Retina (tissue), 1 donor: Measurements from ENCODE around the gene SOAT1.
"Not testable (repeated sequence)": the region's sequence is repeated elsewhere in the genome, so short reads cannot be mapped to it uniquely, and the experiment has no call there.

Source experiments
- DNase-seq: peaks from one replicate; pipeline ENCODE4 v3.0.0-alpha.2; 2016

SOAT1 gene

DNA sequence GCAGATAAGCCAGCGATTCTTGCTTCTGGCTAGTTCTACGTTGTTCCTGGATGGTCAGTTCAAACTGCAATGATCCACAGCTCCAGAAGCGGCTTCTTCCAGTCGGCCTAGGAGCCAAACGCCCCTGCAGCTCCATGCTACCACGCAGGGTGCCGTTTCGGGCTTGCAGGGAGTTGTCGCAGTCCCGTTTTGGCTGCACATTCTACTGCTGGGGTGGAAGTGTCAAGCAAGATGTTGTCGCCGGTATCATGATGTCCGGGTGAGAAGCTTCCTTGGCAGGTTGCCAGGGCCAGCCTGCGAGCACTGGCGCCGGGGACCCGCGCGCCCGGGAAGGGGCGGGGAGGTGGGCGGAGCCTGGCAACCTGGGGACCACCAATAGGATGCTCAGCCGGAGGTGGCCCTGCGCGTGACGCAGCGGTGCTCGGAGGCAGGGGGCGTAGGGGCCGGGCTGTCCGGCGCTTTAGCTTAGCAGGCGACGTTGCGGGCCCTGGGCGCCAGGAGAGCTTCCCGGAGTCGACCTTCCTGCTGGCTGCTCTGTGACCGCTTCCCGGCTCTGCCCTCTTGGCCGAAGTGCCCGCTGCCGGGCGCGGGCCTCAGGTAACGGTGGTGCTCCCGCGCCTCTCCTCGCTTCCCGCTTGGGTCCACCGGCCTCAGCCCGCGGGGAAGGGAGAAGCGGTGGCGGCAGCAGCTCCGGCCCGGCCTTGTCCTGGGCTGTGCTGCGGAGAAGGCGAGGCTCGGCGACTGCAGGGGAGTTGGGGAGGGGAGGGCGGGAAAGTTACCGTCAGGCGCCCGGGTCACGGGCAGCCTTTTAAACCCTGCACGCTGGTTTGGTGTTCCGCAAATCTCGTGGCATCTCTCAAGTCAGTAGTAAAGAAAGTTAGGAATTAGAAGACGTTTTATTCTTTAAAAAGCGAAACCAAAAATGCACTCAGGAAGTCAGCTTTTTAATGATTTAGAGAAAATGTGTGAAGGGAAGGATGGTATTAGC is at the start of gene SOAT1:
SOAT1 (plus strand) TSS at position 458 of the 988 bp plus-strand sequence. CDS start 8,888 bp downstream, outside the sequence.
- peak; percentile 96 for DNase-seq

DNA sequence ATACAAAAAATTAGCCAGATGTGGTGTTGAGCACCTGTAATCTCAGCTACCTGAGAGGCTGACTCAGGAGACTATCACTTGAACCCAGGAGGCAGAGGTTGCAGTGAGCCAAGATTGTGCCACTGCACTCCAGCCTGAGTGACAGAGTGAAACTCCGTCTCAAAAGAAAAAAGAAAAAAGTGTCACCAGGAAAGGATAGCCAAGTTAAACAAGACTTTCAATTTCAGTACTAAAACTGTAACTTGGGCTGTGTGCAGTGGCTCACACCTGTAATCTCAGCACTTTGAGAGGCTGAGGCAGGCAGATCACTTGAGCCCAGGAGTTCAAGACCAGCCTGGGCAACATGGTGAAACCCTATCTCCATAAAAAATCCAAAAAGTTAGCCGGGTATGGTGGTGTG is 48.2 kb upstream of the SOAT1 start:
- not testable (repeated sequence) for DNase-seq

DNA sequence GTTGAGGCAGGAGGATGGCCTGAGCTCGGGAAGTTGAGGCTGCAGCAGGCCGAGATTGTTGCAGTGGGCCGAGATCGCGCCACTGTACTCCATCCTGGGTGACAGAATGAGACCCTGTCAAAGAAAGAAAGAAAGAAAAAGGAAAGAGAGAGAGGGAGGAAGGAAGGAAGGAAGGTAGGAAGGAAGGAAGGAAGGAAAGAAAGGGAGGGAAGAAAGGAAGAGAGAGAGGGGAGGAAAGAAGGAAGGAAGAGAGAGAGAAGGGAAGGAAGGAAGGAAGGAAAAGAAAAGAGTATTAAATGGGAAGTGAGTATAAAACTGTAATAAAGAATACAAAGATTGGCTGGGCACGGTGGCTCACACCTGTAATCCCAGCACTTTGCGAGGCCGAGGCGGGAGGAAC is 45.7 kb upstream of the SOAT1 start:
- no peak for DNase-seq

DNA sequence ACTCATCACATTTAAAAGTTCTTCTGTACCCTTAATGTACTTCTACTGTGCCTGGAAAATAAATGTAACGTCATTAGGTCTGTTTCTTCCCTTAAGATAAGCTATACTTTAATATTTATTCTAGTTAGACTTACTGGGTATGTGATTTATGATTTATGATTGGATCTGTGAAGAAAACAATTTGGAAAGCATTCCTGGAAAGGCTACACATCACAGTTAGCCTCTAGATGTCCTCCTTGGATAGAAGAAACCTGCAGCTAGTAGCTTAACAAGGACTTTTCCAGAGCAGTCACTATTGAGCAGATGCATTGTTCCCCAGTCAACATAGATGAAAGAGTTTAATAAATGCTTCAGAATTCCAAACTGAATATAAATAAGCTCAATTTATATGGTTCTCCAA is 41.9 kb upstream of the SOAT1 start:
- no peak for DNase-seq

DNA sequence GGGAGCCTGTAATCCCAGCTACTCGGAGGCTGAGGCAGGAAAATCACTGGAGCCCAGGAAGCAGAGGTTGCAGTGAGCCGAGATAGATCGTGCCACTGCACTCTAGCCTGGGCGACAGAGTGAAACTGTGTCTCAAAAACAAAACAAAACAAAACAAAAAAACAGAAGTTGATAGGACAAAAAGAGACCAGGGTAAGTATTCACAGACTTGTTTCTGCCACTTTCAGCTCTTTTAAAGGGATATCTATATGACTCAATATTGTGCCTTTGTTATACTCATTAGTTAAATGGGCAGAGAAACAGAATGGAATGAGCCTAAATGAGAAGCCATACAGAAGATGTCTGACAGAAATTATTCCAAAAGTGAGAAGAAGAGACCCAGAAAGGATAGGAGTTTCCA is 41.0 kb upstream of the SOAT1 start:
- no peak for DNase-seq

DNA sequence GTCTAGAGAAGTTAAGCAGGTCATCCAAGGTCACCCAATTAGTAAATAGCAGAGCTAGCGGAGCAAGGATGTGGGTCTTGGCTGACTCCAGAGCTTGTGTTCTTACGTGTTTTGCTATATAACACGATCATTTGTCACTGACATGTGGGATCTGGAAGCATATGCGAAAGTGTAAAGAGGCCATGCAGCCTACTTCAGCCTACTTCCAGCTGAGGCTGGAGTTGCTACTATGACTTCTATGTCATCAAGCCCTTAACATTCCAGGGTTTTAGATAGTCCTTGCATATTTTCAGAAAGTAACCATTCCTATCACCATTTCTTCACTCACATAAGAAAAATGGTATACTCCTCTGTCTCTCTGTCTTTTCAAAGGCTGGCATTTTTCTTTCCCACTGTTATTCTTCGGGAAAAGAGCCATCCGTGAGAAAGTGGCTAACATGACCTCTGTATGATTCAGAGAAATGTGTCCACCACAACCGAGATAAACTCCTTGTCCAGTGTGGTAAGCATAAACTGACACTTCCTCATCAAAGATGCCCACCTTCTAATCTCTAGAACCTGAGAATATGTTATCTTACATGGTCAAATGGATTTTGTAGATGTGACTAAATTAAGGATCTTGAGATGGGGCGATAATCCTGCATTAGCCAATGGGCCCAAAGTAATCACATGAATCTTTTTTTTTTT is 40.2 kb upstream of the SOAT1 start:
- no peak for DNase-seq

DNA sequence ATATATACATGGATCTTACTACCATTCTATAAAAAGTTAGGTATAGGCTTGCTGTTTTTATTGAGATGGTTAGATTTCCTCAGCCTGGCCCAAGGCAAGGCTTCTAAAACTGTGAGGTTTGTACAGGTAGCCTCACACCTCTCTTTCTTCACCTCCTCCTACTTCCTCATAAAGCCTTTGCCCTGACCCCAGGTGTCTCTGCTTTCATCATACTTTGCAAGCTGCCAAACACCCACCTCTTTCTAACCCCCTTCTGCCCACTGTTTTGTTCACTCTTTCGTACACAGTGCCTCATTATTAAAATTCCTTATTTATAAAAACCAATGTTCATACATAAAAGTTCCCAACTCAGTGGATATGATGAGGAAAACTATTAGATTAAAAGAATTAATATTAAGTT is 31.4 kb upstream of the SOAT1 start:
- no peak for DNase-seq

DNA sequence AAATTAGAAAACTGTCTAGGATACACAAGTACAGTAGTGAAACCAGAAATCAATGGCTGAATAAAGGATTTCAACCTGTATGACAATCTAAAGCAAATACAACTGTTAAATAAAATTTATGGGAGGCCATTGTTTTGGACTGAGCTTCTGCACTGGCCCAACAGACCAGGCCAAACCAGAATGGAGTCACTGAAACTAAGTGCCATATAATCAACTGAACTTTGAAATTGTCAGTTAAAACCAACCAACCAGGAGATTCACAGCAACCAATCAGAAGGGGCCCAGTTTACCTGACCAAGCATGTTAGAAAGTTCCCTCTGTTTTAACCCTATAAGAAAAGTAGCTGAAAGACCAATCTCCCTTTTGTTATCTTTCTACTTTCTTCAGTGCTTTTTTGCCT is 30.5 kb upstream of the SOAT1 start:
- no peak for DNase-seq

DNA sequence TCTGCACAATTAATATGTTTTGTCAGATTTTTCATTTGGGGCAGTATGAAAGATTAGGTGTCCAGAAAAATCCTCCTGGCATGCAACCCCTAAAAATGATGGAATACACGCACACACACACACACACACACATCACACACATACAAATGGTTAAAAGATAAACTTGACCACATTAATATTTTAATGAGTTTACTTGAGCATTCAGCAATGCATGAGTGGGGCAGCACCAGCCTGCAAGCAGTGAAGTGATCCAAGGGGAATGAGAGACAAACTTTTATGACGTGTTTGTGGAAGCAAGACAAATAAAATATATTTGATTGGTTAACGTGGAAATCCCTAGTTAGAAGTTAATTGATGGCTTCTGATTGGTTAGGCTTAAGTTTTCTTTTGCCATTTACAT is 29.1 kb upstream of the SOAT1 start:
- DNase-seq: no peak

DNA sequence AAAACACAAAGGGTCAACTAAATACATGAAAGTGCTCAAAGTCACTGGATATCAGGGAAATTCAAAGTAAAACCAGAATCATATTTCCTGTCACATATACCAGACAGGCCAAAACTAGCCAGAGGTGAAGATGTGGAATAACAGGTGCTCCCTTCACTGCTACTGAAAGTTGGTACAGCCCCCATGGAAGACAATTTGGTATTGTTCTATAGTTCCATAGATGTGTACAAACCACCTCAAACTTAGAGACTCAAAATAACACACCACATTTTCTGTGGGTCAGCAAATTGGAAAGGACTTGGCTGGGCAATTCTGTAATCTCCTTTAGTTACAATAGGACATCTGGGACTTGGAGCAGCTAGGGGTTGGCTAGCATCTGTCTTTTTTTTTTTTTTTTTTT is 24.5 kb upstream of the SOAT1 start:
- DNase-seq: no peak

DNA sequence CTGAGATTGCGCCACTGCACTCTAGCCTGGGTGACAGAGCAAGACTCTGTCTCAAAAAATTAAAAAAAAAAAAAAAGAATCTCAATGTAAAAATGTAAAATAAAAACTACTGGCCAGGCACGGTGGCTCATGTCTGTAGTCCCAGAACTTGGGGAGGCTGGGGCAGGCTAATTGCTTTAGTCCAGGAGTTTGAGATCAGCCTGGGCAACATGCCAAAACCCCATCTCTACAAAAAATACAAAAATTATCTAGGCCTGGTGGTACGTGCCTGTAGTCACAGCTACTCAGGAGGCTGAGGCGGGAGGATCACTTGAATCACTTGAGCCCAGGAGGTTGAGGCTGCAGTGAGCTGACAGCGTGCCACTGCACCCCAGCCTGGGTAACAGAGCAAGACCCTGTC is 19.2 kb upstream of the SOAT1 start:
- DNase-seq: not testable (repeated sequence)

DNA sequence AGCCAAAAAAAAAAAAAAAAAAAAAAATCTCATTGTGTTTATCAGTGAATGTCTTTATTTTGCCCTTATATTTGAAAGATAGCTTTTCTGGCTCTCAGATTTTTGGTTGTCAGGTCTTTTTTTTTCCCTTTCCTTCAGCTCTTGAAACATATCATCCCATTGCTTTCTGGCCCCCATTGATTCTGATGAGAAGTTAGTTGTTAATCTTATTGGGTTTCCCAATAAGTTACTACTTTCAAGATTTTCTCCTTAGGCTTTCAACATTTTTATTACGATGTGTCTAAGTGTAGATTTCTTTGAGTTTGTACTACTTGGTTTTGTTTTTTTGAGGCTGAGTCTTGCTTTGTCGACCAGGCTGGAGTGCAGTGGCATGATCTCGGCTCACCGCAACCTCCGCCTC is 14.7 kb upstream of the SOAT1 start:
- DNase-seq: no peak

DNA sequence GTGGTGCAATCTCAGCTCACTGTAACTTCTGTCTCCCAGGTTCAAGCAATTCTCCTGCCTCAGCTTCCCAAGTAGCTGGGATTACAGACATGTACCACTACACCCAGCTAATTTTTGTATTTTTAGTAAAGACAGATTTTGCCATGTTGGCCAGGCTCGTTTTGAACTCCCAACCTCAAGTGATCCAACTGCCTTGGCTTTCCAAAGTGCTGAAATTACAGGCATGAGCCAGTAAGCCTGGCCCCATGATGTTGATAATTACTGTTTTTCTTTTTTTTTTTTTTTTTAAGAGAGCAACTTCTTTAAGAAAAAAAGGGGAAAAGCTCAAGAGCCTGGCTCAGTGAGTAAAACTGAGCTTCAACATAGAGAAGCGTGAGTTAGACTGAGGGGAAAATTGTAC is 9.6 kb upstream of the SOAT1 start:
- DNase-seq: no peak

DNA sequence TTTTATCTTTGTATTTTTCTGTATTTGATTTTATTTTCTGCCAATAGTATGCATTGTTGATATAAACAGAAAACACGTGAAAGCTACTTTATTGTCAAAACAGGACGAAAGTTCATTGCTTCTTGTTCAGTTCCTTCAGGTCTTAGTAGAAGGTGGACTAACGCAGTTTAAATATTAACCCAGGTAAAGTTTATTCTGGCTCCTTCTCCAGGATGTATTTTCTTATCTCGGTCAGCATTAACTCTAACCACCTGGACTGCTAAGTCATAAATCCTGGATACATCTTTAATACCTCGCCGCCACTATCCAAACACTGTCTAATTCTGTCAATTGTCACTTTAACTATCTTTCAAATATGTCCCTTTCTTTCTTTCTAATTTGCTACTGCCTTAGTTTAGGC is 5.7 kb upstream of the SOAT1 start:
- DNase-seq: no peak

DNA sequence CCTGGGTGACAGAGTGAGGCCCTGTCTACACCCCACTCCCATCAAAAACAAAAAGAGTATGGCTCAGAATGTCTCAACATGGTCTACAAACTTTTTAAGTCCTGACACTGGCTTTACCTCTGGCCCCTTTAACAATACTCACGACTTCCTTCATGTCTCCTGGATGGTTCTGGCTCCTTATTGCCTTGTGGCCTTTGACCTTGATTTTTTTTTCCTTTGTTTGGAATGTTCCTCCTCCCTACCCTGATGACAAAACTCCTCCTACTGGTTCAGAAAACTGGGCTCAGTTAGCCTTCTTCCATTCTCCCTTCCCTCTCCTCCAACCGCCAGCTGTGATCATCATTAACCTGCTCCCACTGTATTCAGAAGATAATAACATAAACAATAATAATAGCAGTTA is 4.6 kb upstream of the SOAT1 start:
- no peak for DNase-seq

DNA sequence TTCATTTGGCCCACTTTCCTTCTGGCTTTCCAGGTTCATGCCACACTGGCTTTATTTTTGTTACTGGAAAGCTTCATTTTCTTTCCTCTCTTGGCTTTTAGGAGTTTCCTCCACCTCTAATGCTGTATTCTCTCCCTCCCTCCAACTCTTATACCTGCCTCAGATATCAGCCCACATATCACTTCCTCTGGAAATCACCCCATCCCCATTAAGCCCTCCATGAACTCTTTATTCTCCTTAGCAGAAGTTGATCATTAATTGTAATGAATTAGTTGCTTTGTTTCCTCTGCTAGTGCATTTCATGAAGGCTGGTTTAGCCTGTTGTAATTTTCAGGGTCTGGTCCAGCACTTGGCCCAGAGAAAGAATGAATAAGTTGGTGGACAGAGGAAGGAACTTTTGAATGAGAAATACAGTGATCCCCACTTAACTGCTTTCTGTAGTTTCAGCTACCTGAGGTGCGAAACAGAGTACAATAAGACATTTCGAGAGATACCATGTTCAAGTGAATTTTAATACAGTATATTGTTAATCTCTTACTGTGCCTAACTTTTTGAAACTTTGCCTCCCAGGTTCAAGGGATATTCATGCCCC is 1.7 kb downstream of the SOAT1 start:
- DNase-seq: no peak

DNA sequence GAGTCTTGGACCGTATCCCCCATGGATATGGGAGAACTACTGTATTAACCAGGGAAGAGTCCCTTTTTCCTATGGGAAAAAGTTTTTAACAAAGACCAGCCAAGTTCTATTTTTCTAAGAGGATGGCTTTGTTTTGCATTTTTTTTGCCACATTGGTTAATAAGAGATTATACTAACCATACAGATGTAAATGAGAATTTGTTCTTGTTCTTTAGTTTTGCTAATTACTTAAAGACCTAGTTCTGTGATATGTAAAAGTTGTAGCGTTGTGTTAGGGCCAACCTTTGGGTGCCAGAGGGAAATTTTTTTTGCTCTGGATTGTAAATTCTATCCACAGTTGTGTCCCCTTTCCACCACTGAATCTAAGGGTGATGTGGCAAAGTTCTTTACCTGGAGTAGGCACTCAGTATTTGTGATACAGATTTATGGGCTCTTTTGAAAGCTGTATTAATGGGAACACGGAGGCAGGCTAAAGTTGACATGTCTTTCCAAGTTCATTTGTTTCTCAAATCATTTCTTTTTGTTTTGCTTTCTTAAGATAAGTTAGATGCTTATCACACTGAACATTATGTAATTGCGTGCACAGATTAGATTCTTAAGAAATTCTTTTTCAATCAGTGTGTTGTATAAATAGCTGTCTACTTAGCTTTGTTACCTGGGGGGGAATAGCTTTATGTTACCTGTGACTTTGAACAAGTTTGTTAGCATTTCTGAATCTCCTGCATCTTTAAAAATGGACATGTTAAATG is 2.9 kb downstream of the SOAT1 start:
- no peak for DNase-seq

DNA sequence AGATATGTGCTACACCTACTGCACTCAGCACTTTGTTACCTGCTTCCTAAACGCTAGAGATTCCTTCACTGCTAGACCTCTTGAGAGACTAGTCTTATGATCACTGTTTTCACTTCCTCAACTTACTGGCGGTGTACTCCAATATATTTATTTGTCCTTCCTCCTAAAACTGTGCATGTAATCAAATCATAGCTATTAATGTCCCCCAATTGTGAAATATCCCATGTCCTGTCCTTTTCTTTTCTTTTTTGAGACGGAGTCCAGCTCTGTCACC is 3.4 kb downstream of the SOAT1 start:
- no peak for DNase-seq

DNA sequence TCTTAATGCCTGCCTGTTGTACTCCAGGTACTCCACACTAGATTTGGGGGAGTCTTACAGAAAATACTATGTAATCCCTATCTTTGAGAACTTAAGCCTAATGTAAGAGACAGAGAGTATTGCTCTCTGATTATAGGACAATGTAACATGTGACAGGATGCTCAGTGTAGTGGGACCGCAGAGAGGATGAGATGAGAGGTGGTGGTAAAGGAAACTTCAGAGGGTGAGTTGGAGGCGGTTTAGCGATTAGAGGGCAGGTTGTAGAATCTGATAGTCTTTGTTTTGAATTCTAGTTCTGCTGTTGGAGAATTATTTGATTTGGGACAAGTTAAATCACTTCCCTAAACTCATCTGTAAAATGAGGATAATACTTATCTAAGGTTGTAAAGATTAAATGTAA is 5.4 kb downstream of the SOAT1 start:
- DNase-seq: no peak

DNA sequence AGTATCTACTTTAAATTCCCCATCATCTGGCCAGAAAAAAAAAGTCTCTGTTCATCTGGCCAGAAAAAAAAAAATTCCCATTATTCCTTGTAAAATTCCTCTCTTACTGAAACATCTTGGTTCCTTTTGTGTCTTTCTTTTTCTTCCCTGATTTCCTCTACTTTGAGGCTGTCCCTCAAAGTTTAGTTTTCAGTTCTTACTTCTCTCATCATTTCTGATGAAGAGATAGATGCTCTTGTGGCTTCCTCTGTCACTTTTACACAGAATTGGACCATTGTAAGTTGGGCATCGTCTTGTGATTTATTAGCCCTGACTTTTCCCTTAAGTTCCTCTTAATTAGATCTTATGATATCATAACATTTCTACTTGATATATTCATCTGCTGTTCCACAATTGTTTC is 6.5 kb downstream of the SOAT1 start:
- DNase-seq: no peak

DNA sequence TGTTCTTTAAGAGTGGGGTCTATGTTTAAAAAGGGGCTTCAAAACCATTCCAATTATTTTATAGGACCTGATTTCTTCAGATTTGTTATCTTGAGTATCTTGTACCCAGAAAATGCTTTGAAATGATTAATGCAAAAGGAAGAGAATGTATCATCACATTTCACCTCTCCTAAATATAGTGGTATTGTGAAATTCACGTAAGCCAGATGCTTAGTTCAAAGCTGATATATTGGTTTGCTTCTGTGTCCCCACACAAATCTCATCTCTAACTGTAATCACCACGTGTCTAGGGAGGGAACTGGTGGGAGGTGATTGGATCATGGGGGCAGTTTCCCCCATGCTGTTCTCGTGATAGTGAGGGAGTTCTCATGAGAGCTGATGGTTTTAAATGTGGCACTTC is 8.5 kb downstream of the SOAT1 start:
- no peak for DNase-seq

DNA sequence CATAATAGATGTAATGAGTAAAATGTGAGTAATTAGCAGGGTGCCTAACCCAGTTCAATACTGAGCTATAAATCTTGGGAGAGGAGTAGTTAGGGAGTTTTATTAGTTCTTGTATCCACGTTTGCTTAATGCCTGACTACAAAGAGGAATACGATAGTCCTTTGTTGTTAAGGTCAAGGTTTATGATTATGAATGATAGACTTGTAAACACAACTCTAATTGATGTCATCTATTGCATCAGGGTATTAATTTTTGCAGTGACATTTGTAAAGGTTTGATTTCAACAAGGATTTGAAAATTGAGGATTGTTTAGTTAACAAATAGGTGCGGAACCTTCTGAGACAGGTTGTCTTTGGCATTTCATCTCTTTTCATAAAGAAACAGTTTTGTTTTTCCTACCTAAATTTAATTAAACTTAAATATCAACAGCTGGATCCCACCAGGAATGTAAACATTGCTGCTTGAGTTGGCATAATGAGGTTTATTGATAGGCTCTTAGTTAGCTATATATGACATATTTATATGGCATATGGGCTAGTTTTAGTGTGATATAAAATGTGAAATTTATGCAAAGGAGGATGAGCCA is 9.7 kb downstream of the SOAT1 start:
- no peak for DNase-seq

DNA sequence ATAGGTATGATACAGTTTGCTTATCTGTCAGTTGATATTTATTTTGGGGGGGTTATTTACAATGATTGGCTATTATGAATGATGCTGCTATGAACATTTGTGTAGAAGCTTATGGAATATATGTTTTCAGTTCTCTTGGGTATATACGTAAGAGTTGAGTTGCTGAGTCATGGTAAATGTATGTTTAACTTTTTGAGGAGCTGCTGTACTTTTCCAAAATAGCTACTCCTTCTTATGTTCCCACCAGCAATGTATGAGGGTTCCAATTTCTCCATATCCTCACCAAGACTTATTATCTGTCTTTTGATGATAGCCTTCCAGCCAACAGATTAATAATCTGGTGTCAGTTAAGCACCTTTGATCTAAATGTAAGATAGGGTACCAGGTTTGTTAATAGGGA is 11.9 kb downstream of the SOAT1 start:
- no peak for DNase-seq
